Caco-2 (cell line): ENCODE results near the gene NANOS1. TPM values are rescaled to one million over a fixed set of nuclear protein-coding genes. Genes with fewer than 3 reads are reported as not detected.

Experiments used
- BruUV-seq: library from RNA; stranded (reverse); fragments of 400-500 nt; replicated peaks from 2 replicates; lab custom pipeline; 2021; lab: Mats Ljungman, UMichigan
- CTCF ChIA-PET: fragments of 300-600 bp; sonication (Branson Sonifier 250); formaldehyde crosslinking; loops from one replicate; lab custom pipeline; 2022; ENCODE audit warnings: antibody characterized with exemption; lab: Charles Lee
- POLR2A ChIA-PET: fragments of 300-600 bp; sonication (Branson Sonifier 250); formaldehyde crosslinking; loops from one replicate; lab custom pipeline; 2022; ENCODE audit warnings: antibody characterized with exemption; lab: Charles Lee
- DNase-seq, 2 experiments: peaks; one replicate each; pipeline versions ENCODE4 v3.0.0 to v3.0.0-alpha.2; 2020 to 2022
- H3K27me3 ChIP-seq: replicated peaks from 2 replicates; pipeline ENCODE4 v1.6.0; 2011; ENCODE audit warnings: low read length; ENCODE audit not compliant: control insufficient read depth, insufficient read depth
- H3K36me3 ChIP-seq: 2 replicates; pipeline ENCODE4 v1.5.1; 2011; ENCODE audit warnings: low read length; ENCODE audit not compliant: control insufficient read depth, insufficient read depth
- H3K4me1 ChIP-seq: fragments of 250-450 bp; sonication (Bioruptor Pico); 2 replicates; pipeline ENCODE4 v1.5.1; 2020; ENCODE audit warnings: mild to moderate bottlenecking
- H3K4me3 ChIP-seq: 2 replicates; pipeline ENCODE4 v1.5.1; 2011; ENCODE audit warnings: low read depth, mild to moderate bottlenecking, control low read depth, low read length
- H3K9me3 ChIP-seq: fragments of 250-450 bp; sonication (Bioruptor Pico); 2 replicates; pipeline ENCODE4 v1.5.1; 2020; ENCODE audit warnings: mild to moderate bottlenecking, moderate library complexity
- H3K27ac Mint-ChIP-seq: one replicate; pipeline ENCODE4 v1.8.0; 2022; ENCODE audit warnings: mixed read lengths; ENCODE audit not compliant: unreplicated experiment
- H3K27me3 Mint-ChIP-seq: one replicate; pipeline ENCODE4 v1.8.0; 2022; ENCODE audit warnings: mixed read lengths; ENCODE audit not compliant: insufficient read depth, unreplicated experiment
- H3K36me3 Mint-ChIP-seq: one replicate; pipeline ENCODE4 v1.8.0; 2022; ENCODE audit warnings: mild to moderate bottlenecking, mixed read lengths; ENCODE audit not compliant: insufficient read depth, unreplicated experiment
- H3K4me1 Mint-ChIP-seq: one replicate; pipeline ENCODE4 v1.8.0; 2022; ENCODE audit warnings: low read depth, mixed read lengths; ENCODE audit not compliant: unreplicated experiment
- H3K4me3 Mint-ChIP-seq: one replicate; pipeline ENCODE4 v1.8.0; 2022; ENCODE audit warnings: mild to moderate bottlenecking, moderate library complexity, mixed read lengths; ENCODE audit not compliant: unreplicated experiment
- H3K9me3 Mint-ChIP-seq: one replicate; pipeline ENCODE4 v1.8.0; 2022; ENCODE audit warnings: mixed read lengths; ENCODE audit not compliant: unreplicated experiment
- intact Hi-C: fragments of 100-400 bp; cut with micrococcal nuclease; formaldehyde crosslinking; loops from one replicate; pipeline ENCODE4 v1.10.0; 2022; ENCODE audit not compliant: unreplicated experiment
- total RNA-seq: library from RNA; stranded (reverse); gene quantifications from 2 replicates; pipeline ENCODE4 v1.2.3, GENCODE V29; 2022
- TF ChIP-seq, protein P1 (sequence below), 2 experiments: fragments of 200-600 bp in 1 of 2; IDR thresholded peaks; 1 replicate in 1 of 2; 2 replicates in 1 of 2; pipeline versions ENCODE4 v1.5.1 to v1.8.0; 2011 to 2022; ENCODE audit warnings: antibody characterized with exemption in 1 of 2, control low read depth in 1 of 2, inconsistent platforms in 1 of 2, low read depth in 1 of 2, low read length in 1 of 2, mild to moderate bottlenecking in 1 of 2, moderate library complexity in 1 of 2; ENCODE audit not compliant: insufficient read depth in 1 of 2, severe bottlenecking in 1 of 2, unreplicated experiment in 1 of 2

Gene NANOS1
- total RNA-seq, 1 experiment from 2014 or later, result 5.9 TPM

DNA sequence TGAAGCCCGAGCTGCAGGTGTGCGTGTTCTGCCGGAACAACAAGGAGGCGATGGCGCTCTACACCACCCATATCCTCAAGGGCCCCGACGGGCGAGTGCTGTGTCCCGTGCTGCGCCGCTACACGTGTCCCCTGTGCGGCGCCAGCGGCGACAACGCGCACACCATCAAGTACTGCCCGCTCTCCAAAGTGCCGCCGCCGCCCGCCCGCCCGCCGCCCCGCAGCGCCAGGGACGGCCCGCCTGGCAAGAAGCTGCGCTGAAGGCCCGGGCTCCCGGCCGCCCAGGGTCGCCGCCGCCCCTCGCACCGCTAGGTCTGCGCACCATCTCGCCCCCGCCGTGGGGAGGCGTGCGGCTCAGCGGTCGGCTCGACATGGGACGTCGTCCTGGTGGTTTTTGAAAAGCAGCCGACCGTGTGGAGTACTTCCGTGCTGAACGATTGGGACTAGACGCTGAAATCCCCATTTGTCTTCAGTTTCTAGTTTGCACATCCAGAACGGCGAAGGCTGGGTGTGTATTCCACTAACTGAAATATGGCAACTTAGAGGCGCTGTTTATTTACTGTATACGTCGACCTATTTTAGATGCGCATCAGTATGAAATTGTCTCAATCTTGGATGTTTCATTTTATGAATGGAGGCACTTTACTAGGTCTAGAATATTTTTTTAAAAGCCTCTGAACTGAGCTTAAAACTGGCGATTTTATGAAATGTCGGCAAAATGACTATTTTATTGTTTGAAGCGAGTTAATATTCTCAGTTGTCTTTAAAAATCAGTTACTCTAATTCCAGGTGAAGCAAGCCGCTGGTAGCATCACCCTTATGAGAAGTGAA, 1.1 kb downstream of the NANOS1 start:
- POLR2A ChIA-PET, result interaction anchor here (1.4 kb wide), 1 partner anchor 73 kb away, joined by 3 read pairs; the partner anchor contains the start of gene DENND10
- intact Hi-C loops, result loop anchor here (5.0 kb wide), 1 partner anchor 463 kb away; no protein-coding TSS in a partner anchor
- peaks cover 9% of the 10 kb centered on the region for H3K4me1 Mint-ChIP-seq
- CTCF ChIA-PET, result no interaction called here
- peak overlapping the region; percentile 52 for H3K27ac Mint-ChIP-seq
- no TSS peak for BruUV-seq
- H3K9me3 Mint-ChIP-seq, result no peaks in the 10 kb centered on the region
- peak overlapping the region; percentile 68 for H3K4me3 Mint-ChIP-seq
- peak; percentile 77 to 78 for DNase-seq
- peak overlapping the region; percentile 68 for H3K4me3 ChIP-seq
- TF ChIP-seq, protein P1, sequence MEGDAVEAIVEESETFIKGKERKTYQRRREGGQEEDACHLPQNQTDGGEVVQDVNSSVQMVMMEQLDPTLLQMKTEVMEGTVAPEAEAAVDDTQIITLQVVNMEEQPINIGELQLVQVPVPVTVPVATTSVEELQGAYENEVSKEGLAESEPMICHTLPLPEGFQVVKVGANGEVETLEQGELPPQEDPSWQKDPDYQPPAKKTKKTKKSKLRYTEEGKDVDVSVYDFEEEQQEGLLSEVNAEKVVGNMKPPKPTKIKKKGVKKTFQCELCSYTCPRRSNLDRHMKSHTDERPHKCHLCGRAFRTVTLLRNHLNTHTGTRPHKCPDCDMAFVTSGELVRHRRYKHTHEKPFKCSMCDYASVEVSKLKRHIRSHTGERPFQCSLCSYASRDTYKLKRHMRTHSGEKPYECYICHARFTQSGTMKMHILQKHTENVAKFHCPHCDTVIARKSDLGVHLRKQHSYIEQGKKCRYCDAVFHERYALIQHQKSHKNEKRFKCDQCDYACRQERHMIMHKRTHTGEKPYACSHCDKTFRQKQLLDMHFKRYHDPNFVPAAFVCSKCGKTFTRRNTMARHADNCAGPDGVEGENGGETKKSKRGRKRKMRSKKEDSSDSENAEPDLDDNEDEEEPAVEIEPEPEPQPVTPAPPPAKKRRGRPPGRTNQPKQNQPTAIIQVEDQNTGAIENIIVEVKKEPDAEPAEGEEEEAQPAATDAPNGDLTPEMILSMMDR (IDR thresholded peaks at IDR 0.05; ENCODE audit: insufficient read depth in 1 of 2, low read depth in 1 of 2, low read length in 1 of 2, severe bottlenecking in 1 of 2, unreplicated experiment in 1 of 2), result peak in 1 of 2 experiments; percentile 5
- no peaks in the 10 kb centered on the region for H3K36me3 ChIP-seq
- peaks cover 11% of the 10 kb centered on the region; the same call in 1 of the 2 replicates for H3K4me1 ChIP-seq
- no peaks in the 10 kb centered on the region for H3K27me3 ChIP-seq
- H3K27me3 Mint-ChIP-seq, result no peaks in the 10 kb centered on the region
- peaks cover 49% of the 10 kb centered on the region for H3K36me3 Mint-ChIP-seq
- H3K9me3 ChIP-seq, result no peaks in the 10 kb centered on the region

DNA sequence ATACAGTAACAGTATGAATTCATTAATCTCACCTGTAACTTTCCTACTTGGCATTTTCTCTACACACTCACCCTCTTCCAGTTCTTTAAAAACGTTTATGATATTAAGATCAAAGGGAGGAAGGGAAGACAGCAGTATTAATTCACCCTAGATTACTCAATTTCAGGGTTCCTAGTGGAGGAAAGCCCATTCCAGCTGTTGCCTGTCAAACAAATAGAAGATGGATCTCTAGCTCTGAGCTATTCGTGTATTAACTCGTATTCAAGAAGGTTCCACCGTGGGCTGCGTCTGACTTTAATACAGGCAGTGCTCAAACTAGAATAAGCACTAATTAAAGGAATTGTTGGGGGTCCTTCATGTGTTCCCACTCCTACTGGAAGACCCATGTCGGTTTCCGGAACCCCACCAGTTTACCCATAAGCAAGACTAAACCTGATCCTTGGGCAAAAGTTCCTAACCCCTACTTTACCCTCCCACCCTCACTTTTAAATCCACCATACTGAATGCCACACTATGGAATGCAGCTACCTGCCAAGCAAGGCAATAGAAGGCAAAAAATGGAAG, 2.1 kb downstream of the NANOS1 start:
- no TSS peak for BruUV-seq
- intact Hi-C loops, result loop anchor here (1.0 to 5.0 kb wide), 2 partner anchors 31 to 464 kb away; no protein-coding TSS in a partner anchor
- H3K4me1 Mint-ChIP-seq, result peaks cover 9% of the 10 kb centered on the region
- Histone ChIP-seq H3K27me3 (no peaks in the 10 kb centered on the region), H3K4me3 (peak overlapping the region; percentile 68; the same call in 1 of the 2 replicates), H3K9me3 (no peaks in the 10 kb centered on the region), H3K4me1 (peaks cover 11% of the 10 kb centered on the region; the same call in 1 of the 2 replicates), H3K36me3 (no peaks in the 10 kb centered on the region)
- POLR2A ChIA-PET, result interaction anchor here (0.6 to 1.4 kb wide), 2 partner anchors 73 to 107 kb away, joined by 3 to 7 read pairs; partner anchors contain the start of gene DENND10
- TF ChIP-seq, protein P1 (IDR thresholded peaks at IDR 0.05; ENCODE audit: insufficient read depth in 1 of 2, low read depth in 1 of 2, low read length in 1 of 2, severe bottlenecking in 1 of 2, unreplicated experiment in 1 of 2), result no peak
- CTCF ChIA-PET, result no interaction called here
- no peak for DNase-seq
- peaks cover 58% of the 10 kb centered on the region for H3K36me3 Mint-ChIP-seq
- H3K9me3 Mint-ChIP-seq, result no peaks in the 10 kb centered on the region
- peak overlapping the region; percentile 68 for H3K4me3 Mint-ChIP-seq
- peak overlapping the region; percentile 52 for H3K27ac Mint-ChIP-seq
- H3K27me3 Mint-ChIP-seq, result no peaks in the 10 kb centered on the region

DNA sequence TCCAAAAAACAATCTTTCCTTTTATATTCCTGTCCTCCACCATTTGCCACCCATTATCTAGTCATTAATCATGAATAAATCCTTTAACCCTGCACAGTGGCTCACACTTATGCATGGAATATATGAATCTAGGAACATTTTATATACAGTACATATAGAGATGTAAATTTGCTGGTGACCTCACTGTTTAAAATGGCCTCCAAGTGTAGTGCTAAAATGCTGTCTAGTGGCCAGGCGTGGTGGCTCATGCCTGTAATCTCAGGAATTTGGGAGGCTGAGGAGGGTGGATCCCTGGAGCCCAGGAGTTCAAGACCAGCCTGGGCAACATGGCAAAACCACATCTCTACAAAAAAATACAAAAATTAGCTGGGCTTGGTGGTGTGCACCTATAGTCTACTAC, 9.6 kb downstream of the NANOS1 start:
- Mint-ChIP-seq H3K27me3 (no peaks in the 10 kb centered on the region), H3K27ac (peak overlapping the region; percentile 40), H3K4me3 (no peak overlapping the region), H3K4me1 (peaks cover 7% of the 10 kb centered on the region), H3K9me3 (no peaks in the 10 kb centered on the region), H3K36me3 (peaks cover 93% of the 10 kb centered on the region)
- intact Hi-C loops, result no loop called here
- DNase-seq, result no peak
- BruUV-seq, result no TSS peak
- Histone ChIP-seq H3K4me1 (no peaks in the 10 kb centered on the region), H3K36me3 (peaks cover 2% of the 10 kb centered on the region), H3K27me3 (no peaks in the 10 kb centered on the region), H3K4me3 (no peak overlapping the region), H3K9me3 (no peaks in the 10 kb centered on the region)
- TF ChIP-seq, protein P1 (IDR thresholded peaks at IDR 0.05; ENCODE audit: insufficient read depth in 1 of 2, low read depth in 1 of 2, low read length in 1 of 2, severe bottlenecking in 1 of 2, unreplicated experiment in 1 of 2), result no peak
- POLR2A ChIA-PET, result no interaction called here
- CTCF ChIA-PET, result no interaction called here
